ENCODE measurements around the gene AUTS2.

Gene AUTS2

GRCh38 chr7:70154521-70155180 is 556.4 kb downstream of the AUTS2 start:
- Histone ChIP-seq H3K9ac (ENCODE audit: low read depth in 1 of 2, low read length in 2 of 2) (no peak overlapping the region), H3K4me1 (ENCODE audit: control insufficient read depth in 1 of 2, insufficient read depth in 2 of 2, low read length in 2 of 2) (no peaks in the 10 kb centered on the region), H3K27me3 (ENCODE audit: control insufficient read depth in 1 of 2, insufficient read depth in 2 of 2, low read length in 2 of 2) (no peaks in the 10 kb centered on the region), H3K4me3 (ENCODE audit: low read depth in 1 of 2, low read length in 2 of 2) (no peak overlapping the region), H3K27ac (ENCODE audit: low read depth, low read length) (no peak overlapping the region), H3K36me3 (ENCODE audit: control insufficient read depth in 1 of 2, insufficient read depth in 2 of 2, low read length in 2 of 2) (no peaks in the 10 kb centered on the region), H3K9me3 (ENCODE audit: control insufficient read depth in 1 of 2, low read length in 2 of 2) (peaks cover 4 to 5% of the 10 kb centered on the region in 2 donors)

GRCh38 chr7:70156057-70156456 is 557.8 kb downstream of the AUTS2 start:
- Histone ChIP-seq H3K4me3 (ENCODE audit: low read depth in 1 of 2, low read length in 2 of 2) (no peak overlapping the region), H3K36me3 (ENCODE audit: control insufficient read depth in 1 of 2, insufficient read depth in 2 of 2, low read length in 2 of 2) (no peaks in the 10 kb centered on the region), H3K27me3 (ENCODE audit: control insufficient read depth in 1 of 2, insufficient read depth in 2 of 2, low read length in 2 of 2) (peaks cover 0 to 9% of the 10 kb centered on the region in 2 donors), H3K4me1 (ENCODE audit: control insufficient read depth in 1 of 2, insufficient read depth in 2 of 2, low read length in 2 of 2) (no peaks in the 10 kb centered on the region), H3K9ac (ENCODE audit: low read depth in 1 of 2, low read length in 2 of 2) (no peak overlapping the region), H3K27ac (ENCODE audit: low read depth, low read length) (no peak overlapping the region), H3K9me3 (ENCODE audit: control insufficient read depth in 1 of 2, low read length in 2 of 2) (peaks cover 4 to 5% of the 10 kb centered on the region in 2 donors)

- Histone ChIP-seq H3K4me1 (ENCODE audit: control insufficient read depth in 1 of 2, insufficient read depth in 2 of 2, low read length in 2 of 2) (no peaks in the 10 kb centered on the region), H3K4me3 (ENCODE audit: low read depth in 1 of 2, low read length in 2 of 2) (no peak overlapping the region), H3K27me3 (ENCODE audit: control insufficient read depth in 1 of 2, insufficient read depth in 2 of 2, low read length in 2 of 2) (peaks cover 0 to 12% of the 10 kb centered on the region in 2 donors), H3K9ac (ENCODE audit: low read depth in 1 of 2, low read length in 2 of 2) (no peak overlapping the region), H3K36me3 (ENCODE audit: control insufficient read depth in 1 of 2, insufficient read depth in 2 of 2, low read length in 2 of 2) (no peaks in the 10 kb centered on the region), H3K27ac (ENCODE audit: low read depth, low read length) (no peak overlapping the region), H3K9me3 (ENCODE audit: control insufficient read depth in 1 of 2, low read length in 2 of 2) (no peaks in the 10 kb centered on the region)
Measured at GRCh38 chr7:70159121-70159520, 560.8 kb downstream of the AUTS2 start.

GRCh38 chr7:70165477-70166170 is 567.3 kb downstream of the AUTS2 start:
- Histone ChIP-seq H3K9ac (ENCODE audit: low read depth in 1 of 2, low read length in 2 of 2) (no peak overlapping the region), H3K27ac (ENCODE audit: low read depth, low read length) (no peak overlapping the region), H3K9me3 (ENCODE audit: control insufficient read depth in 1 of 2, low read length in 2 of 2) (peaks cover 0 to 8% of the 10 kb centered on the region in 2 donors), H3K4me3 (ENCODE audit: low read depth in 1 of 2, low read length in 2 of 2) (no peak overlapping the region), H3K36me3 (ENCODE audit: control insufficient read depth in 1 of 2, insufficient read depth in 2 of 2, low read length in 2 of 2) (no peaks in the 10 kb centered on the region), H3K27me3 (ENCODE audit: control insufficient read depth in 1 of 2, insufficient read depth in 2 of 2, low read length in 2 of 2) (peaks cover 0 to 5% of the 10 kb centered on the region in 2 donors), H3K4me1 (ENCODE audit: control insufficient read depth in 1 of 2, insufficient read depth in 2 of 2, low read length in 2 of 2) (no peaks in the 10 kb centered on the region)

- H3K27me3 ChIP-seq (ENCODE audit: control insufficient read depth in 1 of 2, insufficient read depth in 2 of 2, low read length in 2 of 2), result peaks cover 0 to 4% of the 10 kb centered on the region in 2 donors
- no peak overlapping the region for H3K4me3 ChIP-seq (ENCODE audit: low read depth in 1 of 2, low read length in 2 of 2)
- H3K36me3 ChIP-seq (ENCODE audit: control insufficient read depth in 1 of 2, insufficient read depth in 2 of 2, low read length in 2 of 2), result no peaks in the 10 kb centered on the region
- H3K9ac ChIP-seq (ENCODE audit: low read depth in 1 of 2, low read length in 2 of 2), result no peak overlapping the region
- H3K9me3 ChIP-seq (ENCODE audit: control insufficient read depth in 1 of 2, low read length in 2 of 2), result peaks cover 0 to 8% of the 10 kb centered on the region in 2 donors
- no peaks in the 10 kb centered on the region for H3K4me1 ChIP-seq (ENCODE audit: control insufficient read depth in 1 of 2, insufficient read depth in 2 of 2, low read length in 2 of 2)
- no peak overlapping the region for H3K27ac ChIP-seq (ENCODE audit: low read depth, low read length)
Measured at GRCh38 chr7:70171369-70171920, 573.2 kb downstream of the AUTS2 start.

GRCh38 chr7:70177166-70177565 is 578.9 kb downstream of the AUTS2 start:
- Histone ChIP-seq H3K4me3 (ENCODE audit: low read depth in 1 of 2, low read length in 2 of 2) (no peak overlapping the region), H3K27me3 (ENCODE audit: control insufficient read depth in 1 of 2, insufficient read depth in 2 of 2, low read length in 2 of 2) (no peaks in the 10 kb centered on the region), H3K36me3 (ENCODE audit: control insufficient read depth in 1 of 2, insufficient read depth in 2 of 2, low read length in 2 of 2) (no peaks in the 10 kb centered on the region), H3K9ac (ENCODE audit: low read depth in 1 of 2, low read length in 2 of 2) (no peak overlapping the region), H3K27ac (ENCODE audit: low read depth, low read length) (no peak overlapping the region), H3K4me1 (ENCODE audit: control insufficient read depth in 1 of 2, insufficient read depth in 2 of 2, low read length in 2 of 2) (peaks cover 4 to 13% of the 10 kb centered on the region in 2 donors), H3K9me3 (ENCODE audit: control insufficient read depth in 1 of 2, low read length in 2 of 2) (no peaks in the 10 kb centered on the region)

- Histone ChIP-seq H3K27me3 (ENCODE audit: control insufficient read depth in 1 of 2, insufficient read depth in 2 of 2, low read length in 2 of 2) (no peaks in the 10 kb centered on the region), H3K4me3 (ENCODE audit: low read depth in 1 of 2, low read length in 2 of 2) (no peak overlapping the region), H3K4me1 (ENCODE audit: control insufficient read depth in 1 of 2, insufficient read depth in 2 of 2, low read length in 2 of 2) (peaks cover 10 to 21% of the 10 kb centered on the region in 2 donors), H3K27ac (ENCODE audit: low read depth, low read length) (no peak overlapping the region), H3K36me3 (ENCODE audit: control insufficient read depth in 1 of 2, insufficient read depth in 2 of 2, low read length in 2 of 2) (no peaks in the 10 kb centered on the region), H3K9me3 (ENCODE audit: control insufficient read depth in 1 of 2, low read length in 2 of 2) (no peaks in the 10 kb centered on the region), H3K9ac (ENCODE audit: low read depth in 1 of 2, low read length in 2 of 2) (no peak overlapping the region)
Measured at GRCh38 chr7:70178211-70178610, 579.9 kb downstream of the AUTS2 start.

- no peak overlapping the region for H3K9ac ChIP-seq (ENCODE audit: low read depth in 1 of 2, low read length in 2 of 2)
- H3K27ac ChIP-seq (ENCODE audit: low read depth, low read length), result no peak overlapping the region
- H3K4me3 ChIP-seq (ENCODE audit: low read depth in 1 of 2, low read length in 2 of 2), result no peak overlapping the region
- H3K9me3 ChIP-seq (ENCODE audit: control insufficient read depth in 1 of 2, low read length in 2 of 2), result no peaks in the 10 kb centered on the region
- H3K36me3 ChIP-seq (ENCODE audit: control insufficient read depth in 1 of 2, insufficient read depth in 2 of 2, low read length in 2 of 2), result no peaks in the 10 kb centered on the region
- H3K4me1 ChIP-seq (ENCODE audit: control insufficient read depth in 1 of 2, insufficient read depth in 2 of 2, low read length in 2 of 2), result peaks cover 16 to 21% of the 10 kb centered on the region in 2 donors
- no peaks in the 10 kb centered on the region for H3K27me3 ChIP-seq (ENCODE audit: control insufficient read depth in 1 of 2, insufficient read depth in 2 of 2, low read length in 2 of 2)
Measured at GRCh38 chr7:70178787-70179186, 580.5 kb downstream of the AUTS2 start.

GRCh38 chr7:70182521-70182920 is 584.2 kb downstream of the AUTS2 start:
- no peak overlapping the region for H3K27ac ChIP-seq (ENCODE audit: low read depth, low read length)
- H3K9ac ChIP-seq (ENCODE audit: low read depth in 1 of 2, low read length in 2 of 2), result no peak overlapping the region
- H3K4me1 ChIP-seq (ENCODE audit: control insufficient read depth in 1 of 2, insufficient read depth in 2 of 2, low read length in 2 of 2), result peaks cover 16 to 21% of the 10 kb centered on the region in 2 donors
- no peaks in the 10 kb centered on the region for H3K27me3 ChIP-seq (ENCODE audit: control insufficient read depth in 1 of 2, insufficient read depth in 2 of 2, low read length in 2 of 2)
- no peaks in the 10 kb centered on the region for H3K36me3 ChIP-seq (ENCODE audit: control insufficient read depth in 1 of 2, insufficient read depth in 2 of 2, low read length in 2 of 2)
- H3K4me3 ChIP-seq (ENCODE audit: low read depth in 1 of 2, low read length in 2 of 2), result no peak overlapping the region
- H3K9me3 ChIP-seq (ENCODE audit: control insufficient read depth in 1 of 2, low read length in 2 of 2), result no peaks in the 10 kb centered on the region

GRCh38 chr7:70183278-70183677 is 585.0 kb downstream of the AUTS2 start:
- Histone ChIP-seq H3K36me3 (ENCODE audit: control insufficient read depth in 1 of 2, insufficient read depth in 2 of 2, low read length in 2 of 2) (no peaks in the 10 kb centered on the region), H3K27ac (ENCODE audit: low read depth, low read length) (no peak overlapping the region), H3K27me3 (ENCODE audit: control insufficient read depth in 1 of 2, insufficient read depth in 2 of 2, low read length in 2 of 2) (no peaks in the 10 kb centered on the region), H3K4me3 (ENCODE audit: low read depth in 1 of 2, low read length in 2 of 2) (no peak overlapping the region), H3K4me1 (ENCODE audit: control insufficient read depth in 1 of 2, insufficient read depth in 2 of 2, low read length in 2 of 2) (peaks cover 16 to 21% of the 10 kb centered on the region in 2 donors), H3K9me3 (ENCODE audit: control insufficient read depth in 1 of 2, low read length in 2 of 2) (no peaks in the 10 kb centered on the region), H3K9ac (ENCODE audit: low read depth in 1 of 2, low read length in 2 of 2) (no peak overlapping the region)
